Sigmoid colon (tissue), 7 donors: ENCODE data around the gene UBE2R2. TPM values are rescaled to one million over a fixed set of nuclear protein-coding genes. Genes with fewer than 3 reads are reported as not detected.

ENCODE experiments used
- DNase-seq: peaks from one replicate; pipeline ENCODE4 v3.0.0-alpha.2; 2019
- H3K27ac ChIP-seq, 4 donors: fragments of 200-600 bp; sonication (generic); one replicate each; pipeline ENCODE4 v1.5.1; 2016 to 2019; ENCODE audit warnings: mild to moderate bottlenecking in 1 of 4
- H3K27me3 ChIP-seq, 3 donors: fragments of 200-600 bp; sonication (generic); one replicate each; pipeline ENCODE4 v1.5.1; 2019; ENCODE audit warnings: mild to moderate bottlenecking in 1 of 3
- H3K36me3 ChIP-seq, 4 donors: fragments of 200-600 bp; sonication (generic); one replicate each; pipeline ENCODE4 v1.5.1; 2016 to 2019
- H3K4me1 ChIP-seq, 4 donors: fragments of 200-600 bp; sonication (generic); one replicate each; pipeline ENCODE4 v1.5.1; 2017 to 2019
- H3K4me3 ChIP-seq, 4 donors: fragments of 200-600 bp; sonication (generic); one replicate each; pipeline ENCODE4 v1.5.1; 2017 to 2019; ENCODE audit warnings: mild to moderate bottlenecking in 2 of 4, moderate library complexity in 1 of 4
- H3K9me3 ChIP-seq, 4 donors: fragments of 200-600 bp in 3 of 4; sonication (generic) in 3 of 4; one replicate each; pipeline versions ENCODE4 v1.5.1 to v1.6.1; 2013 to 2019
- EP300 ChIP-seq, 4 donors: sonication (generic); formaldehyde crosslinking; IDR thresholded peaks; one replicate each; pipeline ENCODE4 v1.6.1; 2017; ENCODE audit warnings: antibody characterized with exemption in 4 of 4
- POLR2A ChIP-seq, 2 donors: fragments of 450-650 bp; IDR thresholded peaks; one replicate each; pipeline ENCODE4 v1.6.1; 2016; ENCODE audit warnings: antibody characterized with exemption in 2 of 2, mild to moderate bottlenecking in 2 of 2, moderate library complexity in 2 of 2
- POLR2AphosphoS5 ChIP-seq, 4 donors: sonication (generic); formaldehyde crosslinking; IDR thresholded peaks; one replicate each; pipeline ENCODE4 v1.6.1; 2017; ENCODE audit warnings: antibody characterized with exemption in 4 of 4
- WGBS, 2 donors: extraction: QIAGEN DNeasy Blood & Tissue Kit; methylation state at CpG; one replicate each; pipeline ENCODE4 v1.1.7; 2013; 5-methylcytosine and 5-hydroxymethylcytosine counted together
- intact Hi-C: fragments of 100-400 bp; cut with DNase I; formaldehyde crosslinking; loops from one replicate; pipeline ENCODE4 v1.15.1; 2023
- polyA plus RNA-seq, 3 donors: library from polyadenylated mRNA; stranded (reverse); fragments of 200-250 nt; gene quantifications; one replicate each; pipeline ENCODE4 v1.2.3, GENCODE V29; 2013
- total RNA-seq, 4 donors: library from RNA; depleted of rRNA; stranded (reverse); fragments of >200 nt; gene quantifications; one replicate each; pipeline ENCODE4 v1.1.0, GENCODE V29; 2016
- TF ChIP-seq, protein P1 (sequence below), 4 experiments: fragments of 450-650 bp in 3 of 4; fragments of 200-600 bp in 1 of 4; IDR thresholded peaks; one replicate each; pipeline ENCODE4 v1.5.1; 2016 to 2019; ENCODE audit warnings: antibody characterized with exemption in 4 of 4, mild to moderate bottlenecking in 3 of 4, moderate library complexity in 2 of 4
- donor health status: healthy with polysubstance abuse.
- donor health status: Bipolar disorder and iron deficiency.
- donor health status: healthy.

UBE2R2 gene
- total and polyA plus RNA-seq, 7 donors, result 23.2 to 32.4 (median 25.4) TPM

DNA sequence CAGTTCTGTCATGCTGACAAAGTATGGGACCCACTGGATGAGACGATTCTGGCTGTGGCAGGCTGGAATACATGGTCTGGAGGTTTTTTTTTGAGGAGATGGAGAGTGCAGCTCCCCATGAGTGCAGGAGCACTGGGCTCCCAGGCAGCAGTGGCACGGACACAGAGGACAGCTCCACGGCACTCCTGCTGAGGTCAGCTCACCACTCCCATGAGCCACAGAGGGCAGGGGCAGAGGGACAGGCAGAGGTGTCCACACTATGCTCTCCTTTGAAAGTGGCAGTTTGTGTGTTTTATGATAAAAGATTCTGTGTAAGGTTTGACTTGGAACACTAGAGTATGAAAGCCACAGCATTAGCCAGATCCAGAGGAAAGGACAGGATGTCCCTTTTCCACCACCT is 114.4 kb downstream of the UBE2R2 start:
- intact Hi-C loops, result no loop called here
- Histone ChIP-seq H3K27me3 (no peaks in the 10 kb centered on the region), H3K9me3 (no peaks in the 10 kb centered on the region), H3K36me3 (peaks cover 17 to 85% (median 55%) of the 10 kb centered on the region in 4 donors), H3K4me1 (peaks cover 0 to 5% (median 0%) of the 10 kb centered on the region in 4 donors), H3K27ac (no peak overlapping the region), H3K4me3 (no peak overlapping the region)
- DNase-seq, result no peak
- TF ChIP-seq POLR2A (IDR thresholded peaks at IDR 0.05) (no peak), POLR2AphosphoS5 (IDR thresholded peaks at IDR 0.05) (no peak), EP300 (IDR thresholded peaks at IDR 0.05) (no peak)
- TF ChIP-seq, protein P1, sequence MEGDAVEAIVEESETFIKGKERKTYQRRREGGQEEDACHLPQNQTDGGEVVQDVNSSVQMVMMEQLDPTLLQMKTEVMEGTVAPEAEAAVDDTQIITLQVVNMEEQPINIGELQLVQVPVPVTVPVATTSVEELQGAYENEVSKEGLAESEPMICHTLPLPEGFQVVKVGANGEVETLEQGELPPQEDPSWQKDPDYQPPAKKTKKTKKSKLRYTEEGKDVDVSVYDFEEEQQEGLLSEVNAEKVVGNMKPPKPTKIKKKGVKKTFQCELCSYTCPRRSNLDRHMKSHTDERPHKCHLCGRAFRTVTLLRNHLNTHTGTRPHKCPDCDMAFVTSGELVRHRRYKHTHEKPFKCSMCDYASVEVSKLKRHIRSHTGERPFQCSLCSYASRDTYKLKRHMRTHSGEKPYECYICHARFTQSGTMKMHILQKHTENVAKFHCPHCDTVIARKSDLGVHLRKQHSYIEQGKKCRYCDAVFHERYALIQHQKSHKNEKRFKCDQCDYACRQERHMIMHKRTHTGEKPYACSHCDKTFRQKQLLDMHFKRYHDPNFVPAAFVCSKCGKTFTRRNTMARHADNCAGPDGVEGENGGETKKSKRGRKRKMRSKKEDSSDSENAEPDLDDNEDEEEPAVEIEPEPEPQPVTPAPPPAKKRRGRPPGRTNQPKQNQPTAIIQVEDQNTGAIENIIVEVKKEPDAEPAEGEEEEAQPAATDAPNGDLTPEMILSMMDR (IDR thresholded peaks at IDR 0.05), result no peak
- 92 to 95% methylated on average over 3 of the region's 3 CpGs for WGBS, 2 donors

DNA sequence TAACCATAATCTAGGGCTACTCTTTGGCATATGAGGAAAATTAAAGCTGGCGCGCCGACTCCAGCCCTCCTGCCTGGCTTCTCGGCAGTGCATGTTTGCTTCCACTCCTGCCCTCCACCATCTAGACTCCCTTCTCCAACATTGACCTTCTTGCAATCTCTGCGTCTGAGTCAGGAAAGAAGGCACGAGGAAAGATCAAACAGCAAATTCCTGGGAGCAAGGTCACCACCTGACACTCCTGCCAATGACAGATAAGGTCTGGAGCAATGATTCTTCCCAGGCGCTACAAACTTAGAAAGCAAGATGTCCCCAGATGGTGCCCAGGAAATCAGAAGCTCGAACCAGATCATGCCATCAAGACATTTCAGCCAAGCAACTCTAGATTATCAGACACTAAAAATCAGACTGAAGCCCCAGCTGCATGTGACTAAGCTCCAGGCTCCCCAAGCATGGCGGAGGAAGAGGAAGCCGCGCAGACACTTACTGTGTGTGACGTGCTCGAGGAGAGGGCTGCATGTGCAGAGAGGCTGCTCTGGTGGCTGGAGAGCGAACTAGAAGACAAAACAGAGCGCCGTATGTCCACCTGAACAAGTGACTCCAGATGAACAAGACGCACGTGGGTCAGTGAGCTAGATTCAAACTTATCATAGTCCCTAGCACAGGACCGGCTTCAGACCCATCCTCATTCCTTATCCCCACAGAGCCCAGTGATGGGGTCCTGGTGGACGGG is 115.3 kb downstream of the UBE2R2 start:
- 91% methylated on average over 20 of the region's 20 CpGs for WGBS, 2 donors
- no peak for DNase-seq
- Histone ChIP-seq H3K27me3 (no peaks in the 10 kb centered on the region), H3K9me3 (no peaks in the 10 kb centered on the region), H3K4me1 (peaks cover 0 to 5% (median 0%) of the 10 kb centered on the region in 4 donors), H3K4me3 (no peak overlapping the region), H3K27ac (no peak overlapping the region), H3K36me3 (peaks cover 14 to 78% (median 47%) of the 10 kb centered on the region in 4 donors)
- intact Hi-C loops, result no loop called here
- TF ChIP-seq POLR2A (IDR thresholded peaks at IDR 0.05) (no peak), POLR2AphosphoS5 (IDR thresholded peaks at IDR 0.05) (no peak)
- TF ChIP-seq, protein P1 (IDR thresholded peaks at IDR 0.05), result no peak

DNA sequence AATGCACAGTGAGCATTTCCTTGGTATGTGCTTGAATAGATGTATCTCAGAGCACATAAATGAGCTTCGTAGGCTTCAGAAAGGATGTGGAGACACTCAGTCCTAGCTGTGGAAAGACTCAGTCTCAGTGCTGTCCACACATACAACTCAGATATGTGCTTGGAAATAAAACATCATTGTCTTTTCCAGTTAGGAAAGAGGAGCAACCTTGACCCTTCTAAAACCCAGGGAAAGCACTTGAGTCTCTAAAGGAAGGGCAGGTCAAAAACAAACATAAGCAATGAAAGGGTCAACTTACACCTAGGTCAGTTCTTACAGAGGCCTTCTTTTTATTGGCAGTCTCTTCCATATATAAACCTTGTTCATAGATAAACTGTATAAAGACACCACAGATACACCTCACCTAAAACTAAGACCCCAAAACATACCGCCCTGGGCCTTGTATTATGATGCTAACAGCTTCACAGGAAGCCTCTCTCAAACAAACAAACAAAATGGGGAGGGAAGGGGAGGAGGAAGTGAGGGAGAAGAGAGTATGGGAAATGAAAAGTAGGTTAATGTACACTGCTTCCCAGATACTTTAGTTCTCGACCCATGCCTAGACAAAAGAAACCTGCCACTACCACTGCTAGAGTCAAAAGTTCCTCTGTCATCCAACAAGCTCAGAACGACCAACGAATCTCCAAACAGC is 117.4 kb downstream of the UBE2R2 start:
- intact Hi-C loops, result no loop called here
- peaks cover 7 to 64% (median 37%) of the 10 kb centered on the region in 4 donors for H3K36me3 ChIP-seq
- H3K9me3 ChIP-seq, result no peaks in the 10 kb centered on the region
- no peak for DNase-seq
- H3K27me3 ChIP-seq, result no peaks in the 10 kb centered on the region
- 84 to 90% methylated on average over 5 of the region's 5 CpGs for WGBS, 2 donors
- TF ChIP-seq, protein P1 (IDR thresholded peaks at IDR 0.05), result no peak
- TF ChIP-seq POLR2A (IDR thresholded peaks at IDR 0.05), result no peak
- TF ChIP-seq POLR2AphosphoS5 (IDR thresholded peaks at IDR 0.05), result no peak
- TF ChIP-seq EP300 (IDR thresholded peaks at IDR 0.05), result no peak
- H3K4me1 ChIP-seq, result peaks cover 0 to 5% (median 0%) of the 10 kb centered on the region in 4 donors
- H3K4me3 ChIP-seq, result no peak overlapping the region
- H3K27ac ChIP-seq, result no peak overlapping the region

DNA sequence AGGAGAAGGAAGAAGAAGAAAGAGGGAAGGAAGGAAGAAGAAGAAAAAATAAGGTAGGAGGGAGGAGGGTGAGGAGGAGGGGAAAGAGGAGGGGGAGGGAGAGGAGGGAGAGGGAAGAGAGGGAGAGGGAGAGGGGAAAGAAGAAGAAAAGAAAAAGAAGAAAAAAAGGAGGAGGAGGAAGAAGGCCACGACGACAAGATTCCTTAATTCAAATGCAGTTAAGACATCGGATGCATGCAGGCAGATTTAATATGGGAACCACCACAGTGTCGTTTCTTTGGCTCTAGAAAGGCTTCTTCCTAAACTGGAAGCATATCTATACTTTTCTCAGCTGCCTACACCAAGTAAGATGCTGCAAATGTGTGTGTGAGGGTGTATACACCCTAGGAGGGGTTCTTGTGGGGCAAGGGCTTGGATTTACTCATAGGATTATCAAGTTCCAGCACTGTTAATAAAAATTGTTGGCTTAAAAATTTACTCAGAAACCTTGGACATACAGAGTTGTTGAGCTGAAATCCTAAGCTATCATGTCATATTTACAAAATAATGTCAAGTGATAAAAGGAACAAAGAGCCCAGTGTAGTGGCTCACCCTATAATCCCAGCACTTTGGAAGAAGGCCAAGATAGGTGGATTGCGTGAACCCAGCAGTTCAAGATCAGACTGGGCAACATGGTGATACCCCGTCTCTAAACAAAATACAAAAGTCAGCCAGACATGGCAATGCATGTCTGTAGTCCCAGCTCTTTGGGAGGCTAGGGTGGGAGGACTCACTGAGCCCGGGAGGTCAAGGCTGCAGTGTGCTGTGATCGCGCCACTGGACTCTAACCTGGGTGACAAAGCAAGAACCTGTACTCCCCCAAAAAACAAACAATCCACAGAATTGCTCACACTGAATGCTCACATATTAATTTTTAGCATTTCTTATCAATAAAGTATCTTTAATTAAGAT is 123.2 kb downstream of the UBE2R2 start:
- intact Hi-C loops, result no loop called here
- DNase-seq, result no peak
- H3K36me3 ChIP-seq, result peaks cover 5 to 58% (median 12%) of the 10 kb centered on the region in 4 donors
- H3K27ac ChIP-seq, result no peak overlapping the region
- TF ChIP-seq POLR2A (IDR thresholded peaks at IDR 0.05) (no peak), POLR2AphosphoS5 (IDR thresholded peaks at IDR 0.05) (no peak), EP300 (IDR thresholded peaks at IDR 0.05) (no peak)
- H3K4me3 ChIP-seq, result no peak overlapping the region
- no peaks in the 10 kb centered on the region for H3K27me3 ChIP-seq
- WGBS, 2 donors, result 18 to 63% methylated on average over 9 of the region's 9 CpGs
- no peaks in the 10 kb centered on the region for H3K9me3 ChIP-seq
- H3K4me1 ChIP-seq, result peaks cover 0 to 17% (median 2%) of the 10 kb centered on the region in 4 donors
